Pericardium fibroblast (primary cell): Measurements from ENCODE around the gene HAO2. TPM values are rescaled to one million over a fixed set of nuclear protein-coding genes. Genes with fewer than 3 reads are reported as not detected.

Experiments used
- total RNA-seq: library from RNA; depleted of rRNA; stranded (reverse); fragments of >200 nt; gene quantifications from 2 replicates; pipeline ENCODE4 v1.2.3, GENCODE V29; 2015

The HAO2 gene
- not detected in 2 replicates for total RNA-seq

DNA sequence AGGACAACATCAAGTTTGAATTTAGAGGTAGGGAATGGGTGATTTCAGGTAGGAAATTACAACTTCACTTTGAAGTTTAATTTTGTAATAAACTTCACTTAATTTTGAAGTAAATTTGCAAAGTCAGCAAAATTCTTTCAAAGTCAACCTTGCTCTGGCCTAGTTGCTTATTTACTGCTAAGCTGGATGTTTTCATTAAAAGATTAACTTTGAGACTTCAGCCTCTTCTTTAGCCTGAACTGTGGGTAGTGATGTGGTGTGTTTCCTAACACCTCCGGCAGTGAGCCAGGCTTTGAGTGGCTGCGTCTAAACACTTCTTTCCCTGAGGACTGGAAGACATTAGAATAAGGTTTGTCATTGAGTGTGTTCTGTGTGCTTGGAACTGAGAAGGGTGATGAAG is at the start of gene HAO2:
HAO2 (plus strand) TSS at position 232 of the 400 bp plus-strand sequence. CDS start 12,301 bp downstream, outside the sequence.

DNA sequence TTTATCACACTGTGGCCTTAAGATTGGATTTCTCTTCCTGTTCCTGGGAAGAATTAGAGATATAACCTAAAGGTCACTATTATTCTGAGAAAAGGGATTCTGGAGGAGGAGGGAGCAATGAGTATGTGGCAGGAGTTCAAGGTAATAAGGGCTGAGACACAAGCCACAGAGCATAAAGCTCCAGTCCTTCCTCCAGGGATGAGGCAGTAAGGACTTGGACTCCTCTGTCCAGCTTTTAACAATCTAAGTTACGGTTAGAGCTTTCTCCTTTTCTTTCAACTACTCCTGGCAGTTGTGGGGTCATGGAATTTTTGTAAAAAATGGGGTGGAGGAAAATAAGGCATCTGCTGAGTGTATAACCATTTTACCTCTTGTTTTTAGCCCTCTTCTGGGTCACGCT is 46.4 kb downstream of the HAO2 start, which contains the start of gene HSD3B2:
HSD3B2 (plus strand) TSS at position 201 of the 400 bp plus-strand sequence. CDS start 270 bp downstream, outside the sequence.

Other genes with a start within 250 kb of the HAO2 start
- 10.6 and 29.1 TPM in 2 replicates for gene WARS2, start 228.1 kb upstream of the HAO2 start, total RNA-seq
- not detected in 2 replicates for gene HSD3B2, start 46.4 kb downstream of the HAO2 start, total RNA-seq
- not detected in 2 replicates for gene HSD3B1, start 138.4 kb downstream of the HAO2 start, total RNA-seq